ENCODE data around the gene MOSMO. TPM values are rescaled to one million over a fixed set of nuclear protein-coding genes. Genes with fewer than 3 reads are reported as not detected.

The MOSMO gene
- total and polyA plus RNA-seq, 9 of the 15 experiments (the other 6 are each of a cell fraction or from before 2014, with no cell fraction given) = 1.9 to 13.3 (median 7.7) TPM

- TF ChIP-seq DPF2 (IDR thresholded peaks at IDR 0.05) (no peak), DMBX1 (CRISPR knock-in tag; IDR thresholded peaks at IDR 0.05; ENCODE audit: borderline replicate concordance) (no peak), ZNF717 (CRISPR knock-in tag; IDR thresholded peaks at IDR 0.05) (no peak), ZNF165 (CRISPR knock-in tag; IDR thresholded peaks at IDR 0.05; ENCODE audit: borderline replicate concordance) (no peak), ETV6 (IDR thresholded peaks at IDR 0.05; ENCODE audit: borderline replicate concordance in 1 of 2, low read depth in 2 of 2, low read length in 1 of 2) (no peak), ETV6 (CRISPR knock-in tag; IDR thresholded peaks at IDR 0.05; ENCODE audit: borderline replicate concordance) (no peak), ZBTB1 (CRISPR knock-in tag; IDR thresholded peaks at IDR 0.05; ENCODE audit: borderline replicate concordance, low read depth) (no peak), ELF2 (CRISPR knock-in tag; IDR thresholded peaks at IDR 0.05) (no peak), TARDBP (IDR thresholded peaks at IDR 0.05) (no peak), SIRT6 (IDR thresholded peaks at IDR 0.05; ENCODE audit: low read depth, low read length) (no peak), ILK (tag; IDR thresholded peaks at IDR 0.05; ENCODE audit: borderline replicate concordance, low read depth) (no peak), SMAD2 (IDR thresholded peaks at IDR 0.05; ENCODE audit: low read depth, low read length) (no peak)
- TF ChIP-seq, protein P1, sequence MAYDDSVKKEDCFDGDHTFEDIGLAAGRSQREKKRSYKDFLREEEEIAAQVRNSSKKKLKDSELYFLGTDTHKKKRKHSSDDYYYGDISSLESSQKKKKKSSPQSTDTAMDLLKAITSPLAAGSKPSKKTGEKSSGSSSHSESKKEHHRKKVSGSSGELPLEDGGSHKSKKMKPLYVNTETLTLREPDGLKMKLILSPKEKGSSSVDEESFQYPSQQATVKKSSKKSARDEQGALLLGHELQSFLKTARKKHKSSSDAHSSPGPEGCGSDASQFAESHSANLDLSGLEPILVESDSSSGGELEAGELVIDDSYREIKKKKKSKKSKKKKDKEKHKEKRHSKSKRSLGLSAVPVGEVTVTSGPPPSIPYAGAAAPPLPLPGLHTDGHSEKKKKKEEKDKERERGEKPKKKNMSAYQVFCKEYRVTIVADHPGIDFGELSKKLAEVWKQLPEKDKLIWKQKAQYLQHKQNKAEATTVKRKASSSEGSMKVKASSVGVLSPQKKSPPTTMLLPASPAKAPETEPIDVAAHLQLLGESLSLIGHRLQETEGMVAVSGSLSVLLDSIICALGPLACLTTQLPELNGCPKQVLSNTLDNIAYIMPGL (CRISPR knock-in tag; IDR thresholded peaks at IDR 0.05) = no peak
- TF ChIP-seq, protein P2, sequence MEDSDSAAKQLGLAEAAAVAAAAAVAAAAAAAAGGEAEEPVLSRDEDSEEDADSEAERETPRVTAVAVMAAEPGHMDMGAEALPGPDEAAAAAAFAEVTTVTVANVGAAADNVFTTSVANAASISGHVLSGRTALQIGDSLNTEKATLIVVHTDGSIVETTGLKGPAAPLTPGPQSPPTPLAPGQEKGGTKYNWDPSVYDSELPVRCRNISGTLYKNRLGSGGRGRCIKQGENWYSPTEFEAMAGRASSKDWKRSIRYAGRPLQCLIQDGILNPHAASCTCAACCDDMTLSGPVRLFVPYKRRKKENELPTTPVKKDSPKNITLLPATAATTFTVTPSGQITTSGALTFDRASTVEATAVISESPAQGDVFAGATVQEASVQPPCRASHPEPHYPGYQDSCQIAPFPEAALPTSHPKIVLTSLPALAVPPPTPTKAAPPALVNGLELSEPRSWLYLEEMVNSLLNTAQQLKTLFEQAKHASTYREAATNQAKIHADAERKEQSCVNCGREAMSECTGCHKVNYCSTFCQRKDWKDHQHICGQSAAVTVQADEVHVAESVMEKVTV (CRISPR knock-in tag; IDR thresholded peaks at IDR 0.05) = no peak
Measured at GRCh38 chr16:21990381-21990944, 17.4 kb upstream of the MOSMO start (continued).
